ENCODE data around the gene DHRSX. TPM values are rescaled to one million over a fixed set of nuclear protein-coding genes. Genes with fewer than 3 reads are reported as not detected.

DHRSX gene
- polyA plus RNA-seq, 3 donors = 12.9 to 33.2 (median 28.3) TPM

DNA sequence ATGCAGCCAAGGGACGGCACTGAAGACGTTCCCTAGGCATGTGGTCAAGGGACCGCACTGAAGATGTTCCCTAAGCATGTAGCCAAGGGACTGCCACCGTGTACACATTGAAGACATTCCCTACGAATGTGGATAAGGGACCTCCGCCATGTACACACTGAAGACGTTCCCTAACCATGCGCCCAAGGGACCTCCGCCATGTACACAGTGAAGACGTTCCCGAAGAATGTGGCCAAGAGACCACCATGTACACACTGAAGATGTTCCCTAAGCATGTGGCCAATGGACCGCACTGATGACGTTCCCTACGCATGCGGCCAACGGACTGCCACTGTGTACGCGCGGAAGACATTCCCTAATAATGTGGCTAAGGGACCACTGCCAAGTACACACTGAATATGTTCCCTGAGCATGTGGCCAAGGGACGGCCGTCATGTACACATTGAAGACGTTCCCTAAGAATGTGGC, 48.4 kb downstream of the DHRSX start:
- TF ChIP-seq, protein P1, sequence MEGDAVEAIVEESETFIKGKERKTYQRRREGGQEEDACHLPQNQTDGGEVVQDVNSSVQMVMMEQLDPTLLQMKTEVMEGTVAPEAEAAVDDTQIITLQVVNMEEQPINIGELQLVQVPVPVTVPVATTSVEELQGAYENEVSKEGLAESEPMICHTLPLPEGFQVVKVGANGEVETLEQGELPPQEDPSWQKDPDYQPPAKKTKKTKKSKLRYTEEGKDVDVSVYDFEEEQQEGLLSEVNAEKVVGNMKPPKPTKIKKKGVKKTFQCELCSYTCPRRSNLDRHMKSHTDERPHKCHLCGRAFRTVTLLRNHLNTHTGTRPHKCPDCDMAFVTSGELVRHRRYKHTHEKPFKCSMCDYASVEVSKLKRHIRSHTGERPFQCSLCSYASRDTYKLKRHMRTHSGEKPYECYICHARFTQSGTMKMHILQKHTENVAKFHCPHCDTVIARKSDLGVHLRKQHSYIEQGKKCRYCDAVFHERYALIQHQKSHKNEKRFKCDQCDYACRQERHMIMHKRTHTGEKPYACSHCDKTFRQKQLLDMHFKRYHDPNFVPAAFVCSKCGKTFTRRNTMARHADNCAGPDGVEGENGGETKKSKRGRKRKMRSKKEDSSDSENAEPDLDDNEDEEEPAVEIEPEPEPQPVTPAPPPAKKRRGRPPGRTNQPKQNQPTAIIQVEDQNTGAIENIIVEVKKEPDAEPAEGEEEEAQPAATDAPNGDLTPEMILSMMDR (IDR thresholded peaks at IDR 0.05) = no peak
- peaks cover 3% of the 10 kb centered on the region in 2 donors for H3K36me3 ChIP-seq (replicated peaks in 1 of 2; ENCODE audit: control insufficient read depth in 1 of 2, insufficient read depth in 2 of 2, low read length in 2 of 2)
- no peak overlapping the region for H3K4me3 ChIP-seq (replicated peaks in 1 of 3; ENCODE audit: low read depth in 2 of 3, low read length in 3 of 3)
- H3K4me2 ChIP-seq (replicated peaks; ENCODE audit: extremely low read depth, low read length, poor library complexity, severe bottlenecking) = no peak overlapping the region
- Mint-ChIP-seq H3K36me3 (peaks cover 13 to 26% of the 10 kb centered on the region in 2 donors), H3K27me3 (ENCODE audit: low read depth in 3 of 3) (peaks cover 0 to 2% (median 1%) of the 10 kb centered on the region in 3 donors), H3K4me1 (peaks cover 1% of the 10 kb centered on the region), H3K27ac (no peak overlapping the region), H3K9me3 (peaks cover 3 to 9% (median 6%) of the 10 kb centered on the region in 7 donors), H3K4me3 (no peak overlapping the region)
- H3K4me1 ChIP-seq (ENCODE audit: control insufficient read depth in 1 of 2, insufficient read depth in 2 of 2, low read length in 2 of 2) = no peaks in the 10 kb centered on the region
- intact Hi-C loops (cut with micrococcal nuclease) = no loop called here
- no peak overlapping the region for H2AFZ ChIP-seq (ENCODE audit: insufficient read depth, low read depth, low read length, poor library complexity, severe bottlenecking)
- H3K79me2 ChIP-seq (ENCODE audit: insufficient read depth, low read length) = peaks cover 9% of the 10 kb centered on the region
- WGBS (ENCODE audit: insufficient coverage) = over 99% methylated on average over 20 of the region's 22 CpGs
- H3K27me3 ChIP-seq (ENCODE audit: control insufficient read depth in 2 of 2, insufficient read depth in 2 of 2, low read length in 2 of 2) = no peaks in the 10 kb centered on the region
- H4K20me1 ChIP-seq (ENCODE audit: insufficient read depth, low read length) = peaks cover 55% of the 10 kb centered on the region
- no peak overlapping the region for H3K27ac ChIP-seq (ENCODE audit: low read depth in 1 of 2, low read length in 2 of 2)
- H3K9me3 ChIP-seq (replicated peaks in 1 of 2; ENCODE audit: control insufficient read depth in 1 of 2, insufficient read depth in 1 of 2, low read length in 2 of 2) = peaks cover 4% of the 10 kb centered on the region in 2 donors
- DNase-seq = no peak
- no peak overlapping the region for H3K9ac ChIP-seq (ENCODE audit: insufficient read depth, low read length, poor library complexity, severe bottlenecking)

DNA sequence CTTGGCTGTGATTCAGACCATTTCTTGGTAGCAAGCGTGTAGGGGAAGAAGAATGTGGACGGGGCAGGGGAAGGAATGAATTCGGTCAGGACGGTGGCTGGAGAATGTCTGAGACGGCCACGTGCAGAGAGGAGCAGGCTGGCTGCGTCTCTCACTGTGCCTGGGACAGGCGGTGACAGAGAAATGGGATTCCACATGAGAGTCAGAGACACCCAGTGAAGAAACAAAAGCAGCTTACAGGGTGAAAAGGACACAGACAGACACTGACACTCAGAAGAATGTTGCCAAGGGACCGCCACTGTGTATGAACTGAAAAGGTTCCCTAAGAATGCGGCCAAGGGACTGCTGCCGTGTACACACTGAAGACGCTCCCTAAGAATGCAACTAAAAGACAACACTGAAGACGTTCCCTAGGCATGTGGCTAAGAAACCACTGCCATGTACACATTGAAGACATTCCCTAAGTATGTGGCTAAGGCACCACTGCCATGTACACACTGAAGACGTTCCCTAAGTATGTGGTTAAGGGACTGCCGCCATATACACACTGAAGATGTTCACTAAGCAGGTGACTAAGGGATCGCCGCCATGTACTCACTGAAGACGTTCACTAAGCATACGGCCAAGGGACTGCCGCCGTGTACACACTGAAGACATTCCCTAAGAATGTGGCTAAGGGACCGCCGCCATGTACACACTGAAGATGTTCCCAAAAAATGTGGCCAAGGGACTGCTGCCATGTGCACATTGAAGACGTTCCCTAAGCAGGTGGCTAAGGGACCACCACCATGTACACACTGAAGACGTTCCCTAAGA, 49.1 kb downstream of the DHRSX start:
- no peak overlapping the region for H3K4me3 ChIP-seq (replicated peaks in 1 of 3; ENCODE audit: low read depth in 2 of 3, low read length in 3 of 3)
- H3K36me3 ChIP-seq (replicated peaks in 1 of 2; ENCODE audit: control insufficient read depth in 1 of 2, insufficient read depth in 2 of 2, low read length in 2 of 2) = peaks cover 3 to 10% of the 10 kb centered on the region in 2 donors
- H3K27ac ChIP-seq (ENCODE audit: low read depth in 1 of 2, low read length in 2 of 2) = no peak overlapping the region
- peaks cover 0 to 2% (median 1%) of the 10 kb centered on the region in 3 donors for H3K27me3 Mint-ChIP-seq (ENCODE audit: low read depth in 3 of 3)
- H3K79me2 ChIP-seq (ENCODE audit: insufficient read depth, low read length) = peaks cover 9% of the 10 kb centered on the region
- H3K4me1 Mint-ChIP-seq = peaks cover 1% of the 10 kb centered on the region
- peaks cover 3 to 11% (median 8%) of the 10 kb centered on the region in 7 donors for H3K9me3 Mint-ChIP-seq
- no peak overlapping the region for H3K4me3 Mint-ChIP-seq
- peaks cover 8 to 9% of the 10 kb centered on the region in 2 donors for H3K9me3 ChIP-seq (replicated peaks in 1 of 2; ENCODE audit: control insufficient read depth in 1 of 2, insufficient read depth in 1 of 2, low read length in 2 of 2)
- H3K27ac Mint-ChIP-seq = peak overlapping the region in 1 of 7 donors; percentile 58
- no peaks in the 10 kb centered on the region for H3K27me3 ChIP-seq (ENCODE audit: control insufficient read depth in 2 of 2, insufficient read depth in 2 of 2, low read length in 2 of 2)
- intact Hi-C loops (cut with micrococcal nuclease) = no loop called here
- H2AFZ ChIP-seq (ENCODE audit: insufficient read depth, low read depth, low read length, poor library complexity, severe bottlenecking) = no peak overlapping the region
- H3K4me1 ChIP-seq (ENCODE audit: control insufficient read depth in 1 of 2, insufficient read depth in 2 of 2, low read length in 2 of 2) = no peaks in the 10 kb centered on the region
- DNase-seq = no peak
- no peak overlapping the region for H3K4me2 ChIP-seq (replicated peaks; ENCODE audit: extremely low read depth, low read length, poor library complexity, severe bottlenecking)
- H3K36me3 Mint-ChIP-seq = peaks cover 11 to 30% of the 10 kb centered on the region in 2 donors
- H3K9ac ChIP-seq (ENCODE audit: insufficient read depth, low read length, poor library complexity, severe bottlenecking) = no peak overlapping the region
- whole genome bisulfite sequencing (ENCODE audit: insufficient coverage) = 97% methylated on average over 25 of the region's 25 CpGs
- peaks cover 49% of the 10 kb centered on the region for H4K20me1 ChIP-seq (ENCODE audit: insufficient read depth, low read length)
- TF ChIP-seq, protein P1 (IDR thresholded peaks at IDR 0.05) = no peak

Measured in CD14-positive monocyte (primary cell).